Neuronal stem cell (in vitro differentiated cells): ENCODE results near the gene PCYT2.

Experiments
- DNase-seq: peaks from one replicate; pipeline ENCODE4 v3.0.0-alpha.2; 2013; ENCODE audit warnings: low spot score
- H2AFZ ChIP-seq: one replicate; pipeline ENCODE4 v1.6.1; 2013; ENCODE audit warnings: mild to moderate bottlenecking, low read length, inconsistent platforms
- H2AK5ac ChIP-seq: 2 replicates; pipeline ENCODE4 v1.6.1; 2013; ENCODE audit warnings: low read depth, mild to moderate bottlenecking, inconsistent platforms, low read length, moderate library complexity, mixed read lengths
- H2BK120ac ChIP-seq: 2 replicates; pipeline ENCODE4 v1.6.1; 2013; ENCODE audit warnings: low read depth, mild to moderate bottlenecking, inconsistent platforms, low read length, moderate library complexity, mixed read lengths
- H2BK12ac ChIP-seq: one replicate; pipeline ENCODE4 v1.6.1; 2013; ENCODE audit warnings: low read length, inconsistent platforms
- H2BK15ac ChIP-seq: 2 replicates; pipeline ENCODE4 v1.6.1; 2013; ENCODE audit warnings: mild to moderate bottlenecking, low read length, inconsistent platforms, mixed read lengths
- H2BK5ac ChIP-seq: one replicate; pipeline ENCODE4 v1.6.1; 2013; ENCODE audit warnings: inconsistent platforms, mild to moderate bottlenecking, low read length, moderate library complexity
- H3K14ac ChIP-seq: one replicate; pipeline ENCODE4 v1.6.1; 2013; ENCODE audit warnings: low read length, inconsistent platforms
- H3K18ac ChIP-seq: 2 replicates; pipeline ENCODE4 v1.6.1; 2013; ENCODE audit warnings: low read length, inconsistent platforms
- H3K23ac ChIP-seq: 2 replicates; pipeline ENCODE4 v1.6.1; 2013; ENCODE audit warnings: low read depth, mild to moderate bottlenecking, mixed read lengths, low read length, inconsistent platforms; ENCODE audit not compliant: poor library complexity
- H3K27ac ChIP-seq: replicated peaks from 3 replicates; pipeline ENCODE4 v1.5.1; 2013; ENCODE audit warnings: low read length, inconsistent platforms
- H3K27me3 ChIP-seq, 3 experiments: 2 replicates each; pipeline ENCODE4 v1.6.1; 2013; ENCODE audit warnings: low read length in 3 of 3, mild to moderate bottlenecking in 2 of 3, inconsistent platforms in 1 of 3, low read depth in 1 of 3, mixed read lengths in 1 of 3, moderate library complexity in 1 of 3; ENCODE audit not compliant: control insufficient read depth in 3 of 3, insufficient read depth in 3 of 3
- H3K36me3 ChIP-seq, 2 donors: replicated peaks in 1 of 2; 2 replicates each; pipeline ENCODE4 v1.6.1; 2013; ENCODE audit warnings: low read length in 2 of 2; ENCODE audit not compliant: control insufficient read depth in 2 of 2, insufficient read depth in 2 of 2
- H3K4ac ChIP-seq: 2 replicates; pipeline ENCODE4 v1.6.1; 2013; ENCODE audit warnings: inconsistent platforms, mild to moderate bottlenecking, low read length, moderate library complexity
- H3K4me1 ChIP-seq, 2 donors: 1 replicate in 1 of 2; 2 replicates in 1 of 2; pipeline ENCODE4 v1.6.1; 2013; ENCODE audit warnings: low read length in 2 of 2, low read depth in 1 of 2; ENCODE audit not compliant: control insufficient read depth in 2 of 2, insufficient read depth in 1 of 2
- H3K4me2 ChIP-seq: one replicate; pipeline ENCODE4 v1.6.1; 2013; ENCODE audit warnings: mild to moderate bottlenecking, low read length, inconsistent platforms; ENCODE audit not compliant: insufficient read depth, poor library complexity, severe bottlenecking
- H3K4me3 ChIP-seq, 2 donors: 2 replicates each; pipeline ENCODE4 v1.5.1; 2013; ENCODE audit warnings: low read length in 2 of 2, mild to moderate bottlenecking in 2 of 2, inconsistent platforms in 1 of 2, moderate library complexity in 1 of 2
- H3K79me1 ChIP-seq: one replicate; pipeline ENCODE4 v1.6.1; 2013; ENCODE audit warnings: low read depth, mild to moderate bottlenecking, inconsistent platforms, low read length, moderate library complexity
- H3K9ac ChIP-seq: one replicate; pipeline ENCODE4 v1.6.1; 2013; ENCODE audit warnings: mild to moderate bottlenecking, low read depth, low read length, inconsistent platforms; ENCODE audit not compliant: poor library complexity
- H3K9me3 ChIP-seq, 2 donors: replicated peaks in 1 of 2; 2 replicates each; pipeline versions ENCODE3 to v1.6.1; 2013; ENCODE audit warnings: low read length in 2 of 2, mild to moderate bottlenecking in 2 of 2, inconsistent platforms in 1 of 2, low read depth in 1 of 2, mixed read lengths in 1 of 2, moderate library complexity in 1 of 2; ENCODE audit not compliant: control insufficient read depth in 2 of 2, insufficient read depth in 1 of 2
- H4K8ac ChIP-seq: one replicate; pipeline ENCODE4 v1.6.1; 2013; ENCODE audit warnings: low read depth, mild to moderate bottlenecking, inconsistent platforms, low read length, moderate library complexity
- H4K91ac ChIP-seq: one replicate; pipeline ENCODE4 v1.6.1; 2013; ENCODE audit warnings: low read length, low read depth, mild to moderate bottlenecking, inconsistent platforms; ENCODE audit not compliant: poor library complexity
- WGBS, 2 donors: extraction: QIAGEN DNeasy Blood & Tissue Kit; methylation state at CpG; one replicate each; pipeline ENCODE4 v1.1.7; 2013; ENCODE audit warnings: missing lambda C conversion rate in 2 of 2, mixed read lengths in 1 of 2; ENCODE audit not compliant: insufficient read length in 2 of 2, insufficient replicate concordance in 1 of 2; ENCODE audit errors: extremely low coverage in 2 of 2; 5-methylcytosine and 5-hydroxymethylcytosine counted together

Gene PCYT2

DNA sequence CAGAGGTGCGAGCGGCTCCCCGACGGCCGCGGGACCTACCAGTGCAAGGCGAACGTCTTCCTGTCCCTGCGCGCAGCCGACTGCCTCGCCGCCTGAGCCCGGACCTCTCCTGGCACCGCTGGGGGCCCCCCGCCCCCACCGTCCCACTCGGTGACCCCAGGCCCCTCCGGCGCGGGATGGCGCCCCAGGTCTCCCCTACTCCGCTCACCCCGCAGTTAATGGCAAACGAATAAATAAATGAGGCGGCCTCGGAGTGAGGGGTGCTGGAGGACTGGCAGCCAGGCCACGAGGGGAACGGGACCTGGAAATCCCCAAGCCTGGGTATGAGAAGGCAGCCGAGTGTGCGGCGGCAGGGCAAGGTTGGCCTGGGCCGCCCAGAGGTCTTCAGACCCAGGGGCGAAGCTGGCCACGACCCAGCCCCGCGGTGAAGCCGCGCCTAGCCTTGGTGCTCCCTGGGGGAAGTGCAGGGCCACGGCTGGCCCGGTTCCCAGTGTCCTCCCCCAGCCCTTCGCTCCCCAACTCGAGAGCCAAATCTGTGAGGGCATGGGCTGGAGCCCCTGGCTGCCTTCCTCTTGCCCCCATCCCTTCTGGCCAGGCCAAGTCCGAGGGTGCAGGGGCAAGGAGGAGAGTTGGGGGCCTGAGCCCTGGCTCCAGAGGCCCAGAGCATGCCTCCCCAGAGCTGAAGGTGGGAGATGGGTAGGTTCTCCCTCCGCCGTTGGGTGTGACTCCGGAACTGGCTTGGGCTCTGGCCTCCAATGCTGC is 8.4 kb downstream of the PCYT2 start:
- H4K91ac ChIP-seq = no peak overlapping the region
- peak overlapping the region; percentile 76 for H2BK120ac ChIP-seq
- no peak overlapping the region for H3K4ac ChIP-seq
- H2AFZ ChIP-seq = no peak overlapping the region
- DNase-seq = no peak
- WGBS, 2 donors = no CpG with 5 or more reads among the region's 47 CpGs
- no peak overlapping the region for H2BK15ac ChIP-seq
- no peaks in the 10 kb centered on the region for H3K9me3 ChIP-seq
- peak overlapping the region; percentile 96 for H3K23ac ChIP-seq
- H2BK12ac ChIP-seq = peak overlapping the region; percentile 6
- H4K8ac ChIP-seq = peak overlapping the region; percentile 65
- peaks cover 0 to 5% of the 10 kb centered on the region in 2 donors for H3K4me1 ChIP-seq
- H3K18ac ChIP-seq = peak overlapping the region; percentile 76
- no peak overlapping the region for H3K27ac ChIP-seq
- peaks cover 35 to 81% of the 10 kb centered on the region in 2 donors for H3K36me3 ChIP-seq
- peaks cover 8% of the 10 kb centered on the region for H3K79me1 ChIP-seq
- peak overlapping the region; percentile 81 for H2AK5ac ChIP-seq
- peaks cover 0 to 25% (median 4%) of the 10 kb centered on the region in 3 experiments for H3K27me3 ChIP-seq
- peak overlapping the region; percentile 73 for H3K4me2 ChIP-seq
- peak overlapping the region; percentile 39 for H2BK5ac ChIP-seq
- no peak overlapping the region for H3K4me3 ChIP-seq
- peak overlapping the region; percentile 84 for H3K14ac ChIP-seq
- H3K9ac ChIP-seq = peak overlapping the region; percentile 70

DNA sequence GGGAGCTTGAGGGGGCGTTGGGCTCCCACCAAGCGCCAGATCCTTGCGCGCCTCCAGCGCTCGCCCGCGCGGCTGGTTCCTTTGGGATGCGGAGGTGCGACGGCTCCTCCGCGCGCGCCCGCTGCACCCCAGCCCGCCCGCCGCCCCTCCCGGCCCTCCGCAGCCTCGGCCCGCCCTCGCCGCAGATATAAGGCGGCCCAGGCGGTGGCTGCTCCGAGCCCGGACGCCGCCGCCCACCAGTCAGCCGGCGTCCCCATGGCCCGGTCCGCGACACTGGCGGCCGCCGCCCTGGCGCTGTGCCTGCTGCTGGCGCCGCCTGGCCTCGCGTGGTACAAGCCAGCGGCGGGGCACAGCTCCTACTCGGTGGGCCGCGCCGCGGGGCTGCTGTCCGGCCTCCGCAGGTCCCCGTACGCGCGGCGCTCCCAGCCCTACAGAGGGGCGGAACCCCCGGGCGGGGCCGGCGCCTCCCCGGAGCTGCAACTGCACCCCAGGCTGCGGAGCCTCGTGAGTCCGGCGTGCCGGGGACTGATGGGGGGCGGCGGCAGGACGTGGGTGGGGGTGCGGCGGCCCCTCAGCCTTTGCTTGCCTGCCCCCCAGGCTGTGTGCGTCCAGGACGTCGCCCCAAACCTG is 9.1 kb downstream of the PCYT2 start, which contains the start of gene NPB:
Gene NPB (plus strand): TSS at position 216 of the 630 bp plus-strand sequence. CDS start 40 bp downstream, at position 256.
- H3K4me2 ChIP-seq = peak within 1 kb of the TSS; percentile 73
- H3K9me3 ChIP-seq = no peaks in the 10 kb centered on the region
- no peak within 1 kb of the TSS for H4K91ac ChIP-seq
- no peak for DNase-seq
- H3K4me1 ChIP-seq = peaks cover 0 to 5% of the 10 kb centered on the region in 2 donors
- H3K27ac ChIP-seq = no peak within 1 kb of the TSS
- peak within 1 kb of the TSS; percentile 88 for H3K9ac ChIP-seq
- peaks cover 0 to 25% (median 4%) of the 10 kb centered on the region in 3 experiments for H3K27me3 ChIP-seq
- H3K36me3 ChIP-seq = peaks cover 33 to 81% of the 10 kb centered on the region in 2 donors
- H2AFZ ChIP-seq = no peak within 1 kb of the TSS
- H3K23ac ChIP-seq = peak within 1 kb of the TSS; percentile 96
- peak within 1 kb of the TSS; percentile 81 for H2AK5ac ChIP-seq
- peaks cover 5% of the 10 kb centered on the region for H3K79me1 ChIP-seq
- WGBS, 2 donors = no CpG with 5 or more reads among the region's 79 CpGs
- H4K8ac ChIP-seq = peak within 1 kb of the TSS; percentile 65
- peak within 1 kb of the TSS; percentile 85 for H3K18ac ChIP-seq
- peak within 1 kb of the TSS; percentile 39 for H2BK5ac ChIP-seq
- H2BK12ac ChIP-seq = peak within 1 kb of the TSS; percentile 46
- peak within 1 kb of the TSS in 1 of 2 donors; percentile 74 for H3K4me3 ChIP-seq
- peak within 1 kb of the TSS; percentile 23 for H3K4ac ChIP-seq
- peak within 1 kb of the TSS; percentile 49 for H2BK15ac ChIP-seq
- peak within 1 kb of the TSS; percentile 84 for H3K14ac ChIP-seq
- H2BK120ac ChIP-seq = peak within 1 kb of the TSS; percentile 76

GRCh38 chr17:81901167-81902022 is 9.8 kb downstream of the PCYT2 start:
- Histone ChIP-seq H3K4ac (peak overlapping the region; percentile 23), H2BK15ac (peak overlapping the region; percentile 49), H2AK5ac (peak overlapping the region; percentile 6), H3K27ac (no peak overlapping the region), H3K79me1 (peaks cover 5% of the 10 kb centered on the region), H2BK12ac (peak overlapping the region; percentile 46), H2BK5ac (no peak overlapping the region), H3K9me3 (no peaks in the 10 kb centered on the region), H4K8ac (no peak overlapping the region), H3K18ac (peak overlapping the region; percentile 85), H2AFZ (no peak overlapping the region), H3K4me1 (peaks cover 0 to 5% of the 10 kb centered on the region in 2 donors), H3K27me3 (peaks cover 0 to 25% (median 4%) of the 10 kb centered on the region in 3 experiments), H3K23ac (peak overlapping the region; percentile 85), H3K14ac (peak overlapping the region; percentile 71), H4K91ac (no peak overlapping the region), H3K9ac (peak overlapping the region; percentile 88), H3K4me3 (peak overlapping the region in 1 of 2 donors; percentile 51), H2BK120ac (peak overlapping the region; percentile 36), H3K4me2 (peak overlapping the region; percentile 73), H3K36me3 (peaks cover 33 to 82% of the 10 kb centered on the region in 2 donors)
- no peak for DNase-seq
- WGBS, 2 donors = no CpG with 5 or more reads among the region's 21 CpGs
